DOHH2 (cell line): ENCODE results near the gene FBXW2.

Experiments used
- H3F3A ChIP-seq: fragments of 200-600 bp; sonication (generic), shearing (Covaris generic); 2 replicates; pipeline ENCODE4 v1.6.0; 2016; ENCODE audit warnings: antibody characterized with exemption, mild to moderate bottlenecking; ENCODE audit not compliant: control insufficient read depth, insufficient read depth
- H3K27ac ChIP-seq: fragments of 200-600 bp; sonication (generic); 2 replicates; pipeline ENCODE4 v1.5.1; 2014; ENCODE audit warnings: low read depth, mild to moderate bottlenecking, low read length, moderate library complexity
- H3K27me3 ChIP-seq: fragments of 200-600 bp; sonication (generic); 2 replicates; pipeline ENCODE4 v1.6.1; 2014; ENCODE audit warnings: mild to moderate bottlenecking, low read length, mixed read lengths; ENCODE audit not compliant: control insufficient read depth
- H3K36me3 ChIP-seq: fragments of 200-600 bp; sonication (generic); 2 replicates; pipeline ENCODE4 v1.6.1; 2014; ENCODE audit warnings: mild to moderate bottlenecking, low read length, moderate library complexity, mixed read lengths; ENCODE audit not compliant: control insufficient read depth
- H3K4me1 ChIP-seq: fragments of 200-600 bp; sonication (generic); 2 replicates; pipeline ENCODE4 v1.6.1; 2014; ENCODE audit warnings: mild to moderate bottlenecking, low read length, mixed read lengths; ENCODE audit not compliant: control insufficient read depth
- H3K4me2 ChIP-seq: fragments of 200-600 bp; sonication (generic); 2 replicates; pipeline ENCODE4 v1.6.0; 2014; ENCODE audit warnings: mild to moderate bottlenecking, low read length, moderate library complexity
- H3K4me3 ChIP-seq: fragments of 200-600 bp; sonication (generic); 2 replicates; pipeline ENCODE4 v1.5.1; 2014; ENCODE audit warnings: mild to moderate bottlenecking, low read length, mixed read lengths
- H3K79me2 ChIP-seq: fragments of 200-600 bp; sonication (generic); 2 replicates; pipeline ENCODE4 v1.6.1; 2014; ENCODE audit warnings: mild to moderate bottlenecking, low read length, mixed read lengths; ENCODE audit not compliant: control insufficient read depth
- H3K9me2 ChIP-seq: fragments of 200-600 bp; sonication (generic); replicated peaks from 2 replicates; pipeline ENCODE4 v1.6.1; 2014; ENCODE audit warnings: mild to moderate bottlenecking, low read length, mixed read lengths; ENCODE audit not compliant: control insufficient read depth
- H3K9me3 ChIP-seq: fragments of 200-600 bp; sonication (generic); 2 replicates; pipeline ENCODE4 v1.6.1; 2014; ENCODE audit warnings: antibody characterized with exemption, low read length, mixed read lengths; ENCODE audit not compliant: control insufficient read depth, insufficient read depth
- H4K20me1 ChIP-seq: fragments of 200-600 bp; sonication (generic); 2 replicates; pipeline ENCODE4 v1.6.0; 2014; ENCODE audit warnings: low read depth, mild to moderate bottlenecking, antibody characterized with exemption, low read length, moderate library complexity; ENCODE audit not compliant: control insufficient read depth, insufficient read depth
- EZH2phosphoT487 ChIP-seq: fragments of 200-600 bp; sonication (generic); IDR thresholded peaks from 2 replicates; pipeline ENCODE4 v1.6.1; 2017; ENCODE audit warnings: borderline replicate concordance, mild to moderate bottlenecking, antibody characterized with exemption, low read length, moderate library complexity, mixed read lengths
- TF ChIP-seq, protein P1 (sequence below): fragments of 200-600 bp; sonication (generic); IDR thresholded peaks from one replicate; pipeline ENCODE4 v1.5.1; 2014; ENCODE audit warnings: antibody characterized with exemption, mild to moderate bottlenecking, low read depth, low read length; ENCODE audit not compliant: poor library complexity, severe bottlenecking

Gene FBXW2

DNA sequence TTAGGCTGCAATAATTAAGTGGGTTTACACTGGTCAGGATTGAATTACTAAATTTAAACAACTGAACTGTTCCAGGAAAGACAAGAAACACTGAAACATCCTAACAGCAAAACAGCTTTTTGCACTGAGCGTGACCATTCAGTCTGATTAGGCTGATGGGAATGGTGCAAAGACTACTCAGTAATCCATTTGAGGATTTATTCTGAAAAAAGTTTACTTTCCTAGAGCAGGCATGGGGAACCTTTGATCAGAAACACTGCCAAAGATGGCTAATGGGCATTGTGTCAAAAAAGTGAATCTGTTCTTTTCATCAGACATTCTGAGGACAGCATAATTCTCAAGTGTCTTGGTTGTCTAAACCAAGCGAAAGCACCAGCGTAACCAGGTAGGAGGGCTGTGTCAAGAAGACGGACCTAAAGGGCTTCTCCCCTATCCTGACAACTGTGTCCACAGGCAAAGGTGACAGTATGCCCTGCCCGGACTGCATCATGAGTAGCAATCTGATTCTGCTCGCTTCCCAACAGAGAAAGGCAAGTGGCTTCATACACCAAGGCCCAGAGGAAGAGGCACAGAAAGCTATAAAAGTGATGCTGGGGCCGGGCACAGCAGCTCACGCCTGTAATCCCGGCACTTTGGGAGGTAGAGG is 33.3 kb downstream of the FBXW2 start:
- H3K27ac ChIP-seq = no peak overlapping the region
- H3K4me3 ChIP-seq = no peak overlapping the region
- no peak for TF ChIP-seq EZH2phosphoT487
- TF ChIP-seq, protein P1, sequence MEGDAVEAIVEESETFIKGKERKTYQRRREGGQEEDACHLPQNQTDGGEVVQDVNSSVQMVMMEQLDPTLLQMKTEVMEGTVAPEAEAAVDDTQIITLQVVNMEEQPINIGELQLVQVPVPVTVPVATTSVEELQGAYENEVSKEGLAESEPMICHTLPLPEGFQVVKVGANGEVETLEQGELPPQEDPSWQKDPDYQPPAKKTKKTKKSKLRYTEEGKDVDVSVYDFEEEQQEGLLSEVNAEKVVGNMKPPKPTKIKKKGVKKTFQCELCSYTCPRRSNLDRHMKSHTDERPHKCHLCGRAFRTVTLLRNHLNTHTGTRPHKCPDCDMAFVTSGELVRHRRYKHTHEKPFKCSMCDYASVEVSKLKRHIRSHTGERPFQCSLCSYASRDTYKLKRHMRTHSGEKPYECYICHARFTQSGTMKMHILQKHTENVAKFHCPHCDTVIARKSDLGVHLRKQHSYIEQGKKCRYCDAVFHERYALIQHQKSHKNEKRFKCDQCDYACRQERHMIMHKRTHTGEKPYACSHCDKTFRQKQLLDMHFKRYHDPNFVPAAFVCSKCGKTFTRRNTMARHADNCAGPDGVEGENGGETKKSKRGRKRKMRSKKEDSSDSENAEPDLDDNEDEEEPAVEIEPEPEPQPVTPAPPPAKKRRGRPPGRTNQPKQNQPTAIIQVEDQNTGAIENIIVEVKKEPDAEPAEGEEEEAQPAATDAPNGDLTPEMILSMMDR = no peak
- no peaks in the 10 kb centered on the region for H4K20me1 ChIP-seq
- H3K4me2 ChIP-seq = no peak overlapping the region
- no peaks in the 10 kb centered on the region for H3K79me2 ChIP-seq
- H3K9me2 ChIP-seq = no peaks in the 10 kb centered on the region
- H3K36me3 ChIP-seq = peaks cover 62% of the 10 kb centered on the region
- H3K4me1 ChIP-seq = peaks cover 46% of the 10 kb centered on the region
- H3K27me3 ChIP-seq = no peaks in the 10 kb centered on the region
- H3F3A ChIP-seq = peaks cover 23% of the 10 kb centered on the region; the same call in 1 of the 2 replicates
- H3K9me3 ChIP-seq = no peaks in the 10 kb centered on the region

DNA sequence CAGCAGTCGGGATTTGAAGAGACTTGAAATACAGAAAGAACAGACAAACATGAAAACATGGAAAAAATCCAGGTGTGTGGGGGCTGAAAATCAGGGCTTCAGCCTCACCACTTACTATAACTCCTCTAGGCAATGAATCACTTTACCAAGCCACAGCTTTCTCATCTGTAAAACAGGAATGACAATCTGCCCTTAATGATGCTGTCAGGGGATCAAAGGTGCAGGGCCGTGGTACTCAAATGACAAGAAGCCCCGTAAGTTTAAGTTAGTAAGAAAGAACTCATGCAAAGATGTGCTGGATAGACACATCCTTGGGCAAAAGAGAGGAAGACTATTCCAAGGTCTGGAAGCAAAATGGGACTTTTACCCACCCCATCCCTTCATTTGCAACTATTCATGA is 34.7 kb downstream of the FBXW2 start:
- Histone ChIP-seq H3K9me2 (no peaks in the 10 kb centered on the region), H3F3A (peaks cover 23% of the 10 kb centered on the region; the same call in 1 of the 2 replicates), H3K79me2 (no peaks in the 10 kb centered on the region), H3K4me2 (no peak overlapping the region), H3K36me3 (peaks cover 49% of the 10 kb centered on the region), H3K9me3 (no peaks in the 10 kb centered on the region), H3K4me3 (no peak overlapping the region), H3K27me3 (no peaks in the 10 kb centered on the region), H4K20me1 (no peaks in the 10 kb centered on the region), H3K4me1 (peaks cover 54% of the 10 kb centered on the region), H3K27ac (no peak overlapping the region)
- TF ChIP-seq, protein P1 = no peak
- TF ChIP-seq EZH2phosphoT487 = no peak

DNA sequence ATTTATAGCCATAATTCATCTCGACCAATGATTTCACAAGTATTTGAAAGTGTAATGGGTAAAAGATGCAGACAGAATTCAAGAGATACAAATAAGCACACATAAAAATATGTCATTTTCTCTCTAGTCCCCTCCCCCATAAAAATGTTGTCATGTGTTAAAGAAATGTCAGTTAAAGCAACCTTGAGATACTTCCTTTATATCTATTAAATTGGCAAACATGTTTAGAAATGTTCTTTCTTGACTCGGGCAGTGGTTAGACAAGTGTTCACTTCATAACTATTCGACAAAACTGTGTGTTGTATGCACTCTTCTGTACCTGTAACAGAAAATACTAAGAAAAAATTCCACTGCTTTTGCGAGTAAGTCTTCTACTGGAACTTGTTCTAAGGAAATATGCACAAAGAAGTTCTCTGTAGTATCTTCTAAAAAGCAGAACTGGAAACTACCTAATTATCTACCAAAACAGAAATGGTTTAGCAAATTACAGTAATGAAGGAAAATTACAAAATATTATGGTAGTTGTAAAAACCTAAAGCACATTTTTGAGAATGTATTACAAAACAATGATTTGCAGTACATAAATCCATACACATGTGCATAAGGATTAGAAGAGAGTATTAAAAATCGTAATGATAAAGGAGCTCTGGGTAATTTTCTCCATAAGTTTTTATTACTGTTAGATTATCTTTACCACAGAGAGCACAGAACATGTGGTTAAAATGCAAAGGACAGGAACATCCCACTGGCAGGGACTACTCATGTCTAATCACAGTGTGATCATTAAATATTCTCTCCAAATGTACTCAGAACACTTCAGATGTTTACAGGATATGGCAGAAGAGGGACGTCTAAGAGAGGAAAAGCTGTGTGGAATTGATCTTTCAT is 35.9 kb downstream of the FBXW2 start:
- TF ChIP-seq, protein P1 = no peak
- no peak for TF ChIP-seq EZH2phosphoT487
- Histone ChIP-seq H3K9me2 (no peaks in the 10 kb centered on the region), H3K79me2 (no peaks in the 10 kb centered on the region), H3K27me3 (no peaks in the 10 kb centered on the region), H3K4me1 (peaks cover 54% of the 10 kb centered on the region), H3K9me3 (no peaks in the 10 kb centered on the region), H3K36me3 (peaks cover 36% of the 10 kb centered on the region), H3K27ac (peak overlapping the region; percentile 73), H3F3A (peaks cover 23% of the 10 kb centered on the region; the same call in 1 of the 2 replicates), H3K4me3 (peak overlapping the region; percentile 28), H3K4me2 (peak overlapping the region; percentile 59), H4K20me1 (no peaks in the 10 kb centered on the region)
